T follicular helper cell (primary cell): ENCODE measurements around the gene ENTPD8.

ENCODE experiments used
- DNase-seq: peaks from one replicate; pipeline ENCODE4 v3.0.0-alpha.2; 2020; ENCODE audit warnings: low read depth
- total RNA-seq, 2 experiments: gene quantifications; one replicate each; lab custom pipeline; 2026; lab: John Stamatoyannopoulos, UW

ENTPD8 gene
- 0 to 0.06 reads per million in 2 experiments for total RNA-seq

GRCh38 chr9:137441289-137441934, at the start of gene ENTPD8:
TSS of gene ENTPD8 (minus strand) at chr9:137441357. CDS start at chr9:137438285, 3,072 bp downstream.
- DNase-seq, result no peak

GRCh38 chr9:137490532-137491186, 49.5 kb upstream of the ENTPD8 start:
- DNase-seq, result no peak

- DNase-seq, result no peak
Measured at GRCh38 chr9:137488906-137489305, 47.7 kb upstream of the ENTPD8 start.

GRCh38 chr9:137488327-137488653, 47.1 kb upstream of the ENTPD8 start:
- no peak for DNase-seq

GRCh38 chr9:137487454-137488326, 46.5 kb upstream of the ENTPD8 start:
- DNase-seq, result no peak

GRCh38 chr9:137486545-137487453, 45.6 kb upstream of the ENTPD8 start:
- no peak for DNase-seq

- DNase-seq, result no peak
Measured at GRCh38 chr9:137486141-137486490, 45.0 kb upstream of the ENTPD8 start.

GRCh38 chr9:137485343-137486140, 44.4 kb upstream of the ENTPD8 start:
- DNase-seq, result no peak

GRCh38 chr9:137484551-137485315, 43.6 kb upstream of the ENTPD8 start:
- DNase-seq, result no peak

GRCh38 chr9:137482094-137482781, 41.1 kb upstream of the ENTPD8 start:
- DNase-seq, result no peak

- DNase-seq, result no peak
Measured at GRCh38 chr9:137480686-137481683, 39.8 kb upstream of the ENTPD8 start.

GRCh38 chr9:137479892-137480685, 38.9 kb upstream of the ENTPD8 start:
- no peak for DNase-seq

GRCh38 chr9:137478962-137479861, 38.1 kb upstream of the ENTPD8 start:
- no peak for DNase-seq

- no peak for DNase-seq
Measured at GRCh38 chr9:137478613-137478961, 37.4 kb upstream of the ENTPD8 start.

GRCh38 chr9:137477778-137478612, 36.8 kb upstream of the ENTPD8 start:
- DNase-seq, result no peak

GRCh38 chr9:137476856-137477255, 35.7 kb upstream of the ENTPD8 start:
- no peak for DNase-seq
